AG04450 (cell line): ENCODE data around the gene ZNF469. TPM values are rescaled to one million over a fixed set of nuclear protein-coding genes. Genes with fewer than 3 reads are reported as not detected.

Experiments used
- CTCF ChIA-PET: fragments of 300-600, 350-600 bp; formaldehyde crosslinking; extraction: SDS; loops from one replicate; lab custom pipeline; 2022; ENCODE audit warnings: antibody characterized with exemption, inconsistent platforms; lab: Charles Lee
- POLR2A ChIA-PET: fragments of 350-600 bp; formaldehyde crosslinking; extraction: SDS; loops from one replicate; lab custom pipeline; 2021; ENCODE audit warnings: antibody characterized with exemption, inconsistent platforms; lab: Yijun Ruan, JAX
- DNase-seq: peaks from one replicate; pipeline ENCODE4 v3.0.0-alpha.2; 2011; ENCODE audit warnings: low read depth, low spot score
- H3K27ac ChIP-seq: one replicate; pipeline ENCODE4 v1.5.1; 2012; ENCODE audit warnings: low read depth, low read length, control low read depth
- H3K27me3 ChIP-seq: one replicate; pipeline ENCODE4 v1.6.0; 2012; ENCODE audit warnings: low read length; ENCODE audit not compliant: control insufficient read depth, insufficient read depth
- H3K4me3 ChIP-seq: 2 replicates; pipeline ENCODE4 v1.5.1; 2011; ENCODE audit warnings: mild to moderate bottlenecking, low read depth, low read length, control low read depth
- H3K9me3 ChIP-seq: 2 replicates; pipeline ENCODE4 v1.5.1; 2012; ENCODE audit warnings: low read length; ENCODE audit not compliant: control insufficient read depth, insufficient read depth
- polyA plus RNA-seq: library from polyadenylated mRNA; depleted of rRNA; stranded (reverse); fragments of >200 nt; gene quantifications from 2 replicates; pipeline ENCODE4 v1.2.3, GENCODE V29; 2011
- TF ChIP-seq, protein P1 (sequence below): IDR thresholded peaks from 2 replicates; pipeline ENCODE4 v1.5.1; 2011; ENCODE audit warnings: low read depth, low read length, control low read depth, inconsistent platforms

ZNF469 gene
- polyA plus RNA-seq, 1 experiment: 2.2 TPM

DNA sequence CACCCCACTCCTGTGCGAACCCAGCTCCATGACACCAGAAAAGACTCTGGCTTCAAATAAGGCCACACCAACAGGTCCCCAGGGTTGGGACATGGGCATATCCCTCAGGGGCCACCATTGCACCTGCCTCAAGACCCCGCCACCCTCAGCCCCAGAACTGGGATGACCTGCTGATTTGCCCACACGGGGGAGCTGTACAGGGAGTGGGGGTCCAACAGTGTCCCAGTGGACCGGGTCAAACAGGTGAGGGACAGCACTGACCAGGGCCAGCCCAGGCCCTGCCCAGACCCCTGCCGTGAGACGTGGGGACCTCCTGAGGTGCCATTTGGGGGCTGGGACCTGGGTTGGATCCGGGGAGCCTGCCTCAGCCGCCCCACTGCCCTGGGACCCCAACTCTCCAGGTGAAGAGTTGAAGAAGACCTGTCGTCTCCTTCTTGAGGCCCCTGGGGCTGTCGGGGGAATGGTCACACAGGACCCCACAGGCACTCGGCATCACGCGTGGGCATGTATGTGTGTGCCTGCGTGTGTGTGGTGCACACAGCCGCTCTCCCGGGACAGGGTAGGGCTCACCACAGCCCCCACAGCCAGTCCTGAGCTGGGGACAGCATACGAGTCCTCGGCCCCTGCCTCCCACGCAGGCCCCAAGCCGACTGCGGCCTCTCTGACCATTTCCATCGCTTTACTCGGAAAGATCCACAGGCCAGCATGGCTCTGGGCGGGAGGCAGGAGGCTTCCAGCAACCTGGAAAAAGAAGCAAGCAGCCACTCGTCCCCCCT is 34.2 kb upstream of the ZNF469 start:
- POLR2A ChIA-PET: no interaction called here
- Histone ChIP-seq H3K27ac (no peak overlapping the region), H3K4me3 (no peak overlapping the region), H3K9me3 (peaks cover 18% of the 10 kb centered on the region), H3K27me3 (no peaks in the 10 kb centered on the region)
- no peak for DNase-seq
- CTCF ChIA-PET: no interaction called here
- TF ChIP-seq, protein P1, sequence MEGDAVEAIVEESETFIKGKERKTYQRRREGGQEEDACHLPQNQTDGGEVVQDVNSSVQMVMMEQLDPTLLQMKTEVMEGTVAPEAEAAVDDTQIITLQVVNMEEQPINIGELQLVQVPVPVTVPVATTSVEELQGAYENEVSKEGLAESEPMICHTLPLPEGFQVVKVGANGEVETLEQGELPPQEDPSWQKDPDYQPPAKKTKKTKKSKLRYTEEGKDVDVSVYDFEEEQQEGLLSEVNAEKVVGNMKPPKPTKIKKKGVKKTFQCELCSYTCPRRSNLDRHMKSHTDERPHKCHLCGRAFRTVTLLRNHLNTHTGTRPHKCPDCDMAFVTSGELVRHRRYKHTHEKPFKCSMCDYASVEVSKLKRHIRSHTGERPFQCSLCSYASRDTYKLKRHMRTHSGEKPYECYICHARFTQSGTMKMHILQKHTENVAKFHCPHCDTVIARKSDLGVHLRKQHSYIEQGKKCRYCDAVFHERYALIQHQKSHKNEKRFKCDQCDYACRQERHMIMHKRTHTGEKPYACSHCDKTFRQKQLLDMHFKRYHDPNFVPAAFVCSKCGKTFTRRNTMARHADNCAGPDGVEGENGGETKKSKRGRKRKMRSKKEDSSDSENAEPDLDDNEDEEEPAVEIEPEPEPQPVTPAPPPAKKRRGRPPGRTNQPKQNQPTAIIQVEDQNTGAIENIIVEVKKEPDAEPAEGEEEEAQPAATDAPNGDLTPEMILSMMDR: no peak

DNA sequence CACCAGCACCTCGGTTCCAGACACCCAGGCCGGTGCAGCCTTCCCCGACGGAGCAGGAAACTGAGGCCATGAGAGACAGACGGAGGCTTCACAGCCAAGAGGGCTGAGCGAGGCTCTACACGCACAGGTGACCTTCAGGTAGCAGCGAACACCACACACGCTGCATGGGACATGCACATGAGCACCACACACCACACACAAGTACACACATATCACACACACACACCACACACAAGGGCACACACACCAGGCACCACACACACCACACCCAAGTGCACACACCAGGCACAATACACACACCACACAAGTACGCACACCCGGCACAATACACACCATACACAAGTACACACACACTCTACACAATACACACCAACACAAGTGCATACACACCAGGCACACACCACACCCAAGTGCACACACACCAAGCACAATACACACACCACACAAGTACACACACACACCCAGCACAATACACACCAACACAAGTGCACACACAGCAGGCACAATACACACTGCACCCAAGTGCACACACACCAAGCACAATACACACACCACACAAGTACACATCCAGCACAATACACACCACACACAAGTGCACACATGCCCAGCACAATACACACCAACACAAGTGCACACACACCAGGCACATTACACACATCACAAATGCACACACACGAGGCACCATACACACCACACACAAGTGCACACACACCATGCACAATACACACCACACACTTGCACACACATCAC is 33.4 kb upstream of the ZNF469 start:
- TF ChIP-seq, protein P1: no peak
- Histone ChIP-seq H3K9me3 (peaks cover 13% of the 10 kb centered on the region; the same call in 1 of the 2 replicates), H3K27ac (no peak overlapping the region), H3K27me3 (no peaks in the 10 kb centered on the region), H3K4me3 (no peak overlapping the region)
- no peak for DNase-seq
- CTCF ChIA-PET: no interaction called here
- POLR2A ChIA-PET: no interaction called here

DNA sequence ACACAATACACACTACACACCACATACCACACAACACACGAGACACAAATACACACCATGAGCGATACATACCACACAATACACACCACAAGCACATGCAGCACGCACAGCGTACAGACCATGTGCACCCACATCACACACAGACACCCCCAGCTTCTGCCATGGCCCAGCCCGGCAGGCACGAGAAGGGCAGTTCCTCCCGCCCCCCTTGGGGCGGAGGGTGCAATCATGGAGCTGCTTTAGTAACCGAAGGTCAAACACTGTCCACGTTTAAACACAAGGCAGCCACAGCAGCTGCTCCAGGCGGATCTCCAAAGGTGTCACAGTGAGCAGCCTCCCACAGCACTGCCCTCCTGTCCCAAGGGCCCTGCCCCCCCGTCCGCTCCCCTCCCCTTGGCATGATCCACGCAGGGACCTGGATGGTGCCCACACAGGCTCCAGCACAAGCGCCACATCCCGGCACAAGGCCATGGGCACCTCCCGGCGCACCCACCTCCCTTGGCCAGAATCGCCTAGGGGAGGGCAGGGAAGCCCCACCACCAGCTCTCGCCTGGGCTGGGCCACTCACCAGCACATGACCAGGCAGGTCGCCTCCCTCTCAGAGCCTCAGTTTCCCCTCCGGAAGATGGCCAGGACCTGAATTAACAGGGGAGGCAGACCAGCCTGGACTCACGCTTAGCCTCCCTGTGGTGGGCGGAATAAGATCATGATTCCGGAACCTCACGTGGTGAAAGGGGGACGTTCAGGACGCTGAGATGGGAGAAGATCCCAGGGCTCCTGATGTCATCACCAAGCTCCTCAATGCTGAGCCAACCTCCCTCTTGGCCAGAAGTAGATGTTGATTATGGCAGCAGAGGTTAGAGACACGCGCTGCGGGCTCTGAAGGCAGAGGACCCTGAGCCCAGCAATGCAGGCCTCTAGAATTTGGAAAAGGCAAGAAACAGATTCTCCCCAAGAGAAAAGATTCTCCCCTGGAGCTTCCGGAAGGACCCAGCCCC is 32.6 kb upstream of the ZNF469 start:
- CTCF ChIA-PET: no interaction called here
- Histone ChIP-seq H3K9me3 (peaks cover 9% of the 10 kb centered on the region; the same call in 1 of the 2 replicates), H3K27me3 (no peaks in the 10 kb centered on the region), H3K27ac (no peak overlapping the region), H3K4me3 (no peak overlapping the region)
- DNase-seq: no peak
- POLR2A ChIA-PET: no interaction called here
- TF ChIP-seq, protein P1: no peak

DNA sequence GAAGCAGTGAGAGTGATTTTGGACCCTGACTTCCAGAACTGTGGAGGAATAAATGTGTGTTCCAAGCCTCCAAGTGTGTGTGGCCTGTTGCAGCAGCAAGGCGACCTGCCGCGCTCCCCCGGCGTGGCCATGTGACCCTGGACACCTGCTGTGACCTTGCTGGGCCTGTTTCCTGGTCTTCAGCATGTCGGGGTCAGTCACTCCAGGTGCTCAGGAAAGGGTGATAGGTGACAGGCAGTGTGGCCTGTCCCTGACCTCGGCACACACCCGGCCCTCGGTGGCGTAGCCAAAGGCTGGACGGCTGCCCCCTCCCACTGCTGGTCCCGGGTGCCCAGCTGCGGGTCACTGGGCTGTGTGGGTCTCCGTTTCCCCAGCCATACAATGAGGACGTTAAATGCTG is 31.8 kb upstream of the ZNF469 start:
- Histone ChIP-seq H3K9me3 (peaks cover 9% of the 10 kb centered on the region; the same call in 1 of the 2 replicates), H3K4me3 (no peak overlapping the region), H3K27ac (no peak overlapping the region), H3K27me3 (no peaks in the 10 kb centered on the region)
- no peak for DNase-seq
- CTCF ChIA-PET: no interaction called here
- POLR2A ChIA-PET: no interaction called here
- TF ChIP-seq, protein P1: no peak
